ENCODE results near the gene UBE2L5.
"Not testable (repeated sequence)": the region's sequence is repeated elsewhere in the genome, so short reads cannot be mapped to it uniquely, and the experiment has no call there.

UBE2L5 gene

GRCh38 chr13:30437177-30437576, 14.9 kb downstream of the UBE2L5 start:
- H3K4me1 ChIP-seq (ENCODE audit: control insufficient read depth in 5 of 5, insufficient read depth in 5 of 5, low read length in 5 of 5) = peaks cover 0 to 8% (median 4%) of the 10 kb centered on the region in 5 donors
- H3K4me3 ChIP-seq (ENCODE audit: low read depth in 1 of 5, low read length in 5 of 5) = no peak overlapping the region
- peaks cover 0 to under 1% (median 0%) of the 10 kb centered on the region in 5 donors for H3K9me3 ChIP-seq (ENCODE audit: control insufficient read depth in 5 of 5, low read length in 5 of 5)
- no peak overlapping the region for H3K27ac ChIP-seq (ENCODE audit: low read depth, low read length)
- H3K9ac ChIP-seq (ENCODE audit: low read length in 5 of 5) = no peak overlapping the region
- H3K36me3 ChIP-seq (ENCODE audit: control insufficient read depth in 5 of 5, insufficient read depth in 5 of 5, low read length in 5 of 5) = no peaks in the 10 kb centered on the region
- no peaks in the 10 kb centered on the region for H3K27me3 ChIP-seq (ENCODE audit: control insufficient read depth in 5 of 5, insufficient read depth in 4 of 5, low read length in 5 of 5)

GRCh38 chr13:30438286-30438685, 16.0 kb downstream of the UBE2L5 start:
- no peak overlapping the region for H3K9ac ChIP-seq (ENCODE audit: low read length in 5 of 5)
- no peaks in the 10 kb centered on the region for H3K36me3 ChIP-seq (ENCODE audit: control insufficient read depth in 5 of 5, insufficient read depth in 5 of 5, low read length in 5 of 5)
- no peak overlapping the region for H3K4me3 ChIP-seq (ENCODE audit: low read depth in 1 of 5, low read length in 5 of 5)
- H3K4me1 ChIP-seq (ENCODE audit: control insufficient read depth in 5 of 5, insufficient read depth in 5 of 5, low read length in 5 of 5) = peaks cover 0 to 8% (median 4%) of the 10 kb centered on the region in 5 donors
- H3K9me3 ChIP-seq (ENCODE audit: control insufficient read depth in 5 of 5, low read length in 5 of 5) = peaks cover 0 to 2% (median 0%) of the 10 kb centered on the region in 5 donors
- H3K27me3 ChIP-seq (ENCODE audit: control insufficient read depth in 5 of 5, insufficient read depth in 4 of 5, low read length in 5 of 5) = no peaks in the 10 kb centered on the region
- H3K27ac ChIP-seq (ENCODE audit: low read depth, low read length) = no peak overlapping the region

GRCh38 chr13:30440910-30441703, 18.8 kb downstream of the UBE2L5 start:
- Histone ChIP-seq H3K27ac (ENCODE audit: low read depth, low read length) (no peak overlapping the region), H3K36me3 (ENCODE audit: control insufficient read depth in 5 of 5, insufficient read depth in 5 of 5, low read length in 5 of 5) (no peaks in the 10 kb centered on the region), H3K4me1 (ENCODE audit: control insufficient read depth in 5 of 5, insufficient read depth in 5 of 5, low read length in 5 of 5) (peaks cover 6 to 15% (median 11%) of the 10 kb centered on the region in 5 donors), H3K27me3 (ENCODE audit: control insufficient read depth in 5 of 5, insufficient read depth in 4 of 5, low read length in 5 of 5) (no peaks in the 10 kb centered on the region), H3K9me3 (ENCODE audit: control insufficient read depth in 5 of 5, low read length in 5 of 5) (peaks cover 0 to 2% (median 0%) of the 10 kb centered on the region in 5 donors), H3K4me3 (ENCODE audit: low read depth in 1 of 5, low read length in 5 of 5) (no peak overlapping the region), H3K9ac (ENCODE audit: low read length in 5 of 5) (no peak overlapping the region)

GRCh38 chr13:30442926-30443325, 20.6 kb downstream of the UBE2L5 start:
- no peaks in the 10 kb centered on the region for H3K36me3 ChIP-seq (ENCODE audit: control insufficient read depth in 5 of 5, insufficient read depth in 5 of 5, low read length in 5 of 5)
- H3K9ac ChIP-seq (ENCODE audit: low read length in 5 of 5) = no peak overlapping the region
- peaks cover 7 to 16% (median 15%) of the 10 kb centered on the region in 5 donors for H3K4me1 ChIP-seq (ENCODE audit: control insufficient read depth in 5 of 5, insufficient read depth in 5 of 5, low read length in 5 of 5)
- no peak overlapping the region for H3K27ac ChIP-seq (ENCODE audit: low read depth, low read length)
- no peaks in the 10 kb centered on the region for H3K27me3 ChIP-seq (ENCODE audit: control insufficient read depth in 5 of 5, insufficient read depth in 4 of 5, low read length in 5 of 5)
- H3K9me3 ChIP-seq (ENCODE audit: control insufficient read depth in 5 of 5, low read length in 5 of 5) = peaks cover 0 to 2% (median 0%) of the 10 kb centered on the region in 5 donors
- H3K4me3 ChIP-seq (ENCODE audit: low read depth in 1 of 5, low read length in 5 of 5) = no peak overlapping the region

GRCh38 chr13:30443491-30443890, 21.2 kb downstream of the UBE2L5 start:
- peaks cover 7 to 16% (median 15%) of the 10 kb centered on the region in 5 donors for H3K4me1 ChIP-seq (ENCODE audit: control insufficient read depth in 5 of 5, insufficient read depth in 5 of 5, low read length in 5 of 5)
- H3K36me3 ChIP-seq (ENCODE audit: control insufficient read depth in 5 of 5, insufficient read depth in 5 of 5, low read length in 5 of 5); H3K27me3 ChIP-seq (ENCODE audit: control insufficient read depth in 5 of 5, insufficient read depth in 4 of 5, low read length in 5 of 5); H3K9ac ChIP-seq (ENCODE audit: low read length in 5 of 5); H3K27ac ChIP-seq (ENCODE audit: low read depth, low read length); H3K9me3 ChIP-seq (ENCODE audit: control insufficient read depth in 5 of 5, low read length in 5 of 5); H3K4me3 ChIP-seq (ENCODE audit: low read depth in 1 of 5, low read length in 5 of 5): not testable (repeated sequence)

GRCh38 chr13:30443957-30444404, 21.7 kb downstream of the UBE2L5 start:
- H3K36me3 ChIP-seq (ENCODE audit: control insufficient read depth in 5 of 5, insufficient read depth in 5 of 5, low read length in 5 of 5) = no peaks in the 10 kb centered on the region
- H3K4me1 ChIP-seq (ENCODE audit: control insufficient read depth in 5 of 5, insufficient read depth in 5 of 5, low read length in 5 of 5) = peaks cover 7 to 16% (median 15%) of the 10 kb centered on the region in 5 donors
- H3K9me3 ChIP-seq (ENCODE audit: control insufficient read depth in 5 of 5, low read length in 5 of 5) = peaks cover 0 to 2% (median 0%) of the 10 kb centered on the region in 5 donors
- no peak overlapping the region for H3K4me3 ChIP-seq (ENCODE audit: low read depth in 1 of 5, low read length in 5 of 5)
- no peak overlapping the region for H3K27ac ChIP-seq (ENCODE audit: low read depth, low read length)
- no peaks in the 10 kb centered on the region for H3K27me3 ChIP-seq (ENCODE audit: control insufficient read depth in 5 of 5, insufficient read depth in 4 of 5, low read length in 5 of 5)
- no peak overlapping the region for H3K9ac ChIP-seq (ENCODE audit: low read length in 5 of 5)

- Histone ChIP-seq H3K36me3 (ENCODE audit: control insufficient read depth in 5 of 5, insufficient read depth in 5 of 5, low read length in 5 of 5) (no peaks in the 10 kb centered on the region), H3K4me3 (ENCODE audit: low read depth in 1 of 5, low read length in 5 of 5) (peak overlapping the region; percentile 61 to 74 (median 70)), H3K27me3 (ENCODE audit: control insufficient read depth in 5 of 5, insufficient read depth in 4 of 5, low read length in 5 of 5) (no peaks in the 10 kb centered on the region), H3K27ac (ENCODE audit: low read depth, low read length) (peak overlapping the region; percentile 63), H3K9ac (ENCODE audit: low read length in 5 of 5) (peak overlapping the region in 2 of 5 donors; percentile 18 to 68), H3K4me1 (ENCODE audit: control insufficient read depth in 5 of 5, insufficient read depth in 5 of 5, low read length in 5 of 5) (peaks cover 7 to 16% (median 15%) of the 10 kb centered on the region in 5 donors), H3K9me3 (ENCODE audit: control insufficient read depth in 5 of 5, low read length in 5 of 5) (peaks cover 0 to 2% (median 0%) of the 10 kb centered on the region in 5 donors)
These were observed 23.8 kb downstream of the UBE2L5 start for GRCh38 chr13:30446126-30446500.

GRCh38 chr13:30448441-30448840, 26.1 kb downstream of the UBE2L5 start:
- Histone ChIP-seq H3K9ac (ENCODE audit: low read length in 5 of 5) (no peak overlapping the region), H3K4me3 (ENCODE audit: low read depth in 1 of 5, low read length in 5 of 5) (no peak overlapping the region), H3K36me3 (ENCODE audit: control insufficient read depth in 5 of 5, insufficient read depth in 5 of 5, low read length in 5 of 5) (no peaks in the 10 kb centered on the region), H3K27me3 (ENCODE audit: control insufficient read depth in 5 of 5, insufficient read depth in 4 of 5, low read length in 5 of 5) (no peaks in the 10 kb centered on the region), H3K9me3 (ENCODE audit: control insufficient read depth in 5 of 5, low read length in 5 of 5) (no peaks in the 10 kb centered on the region), H3K27ac (ENCODE audit: low read depth, low read length) (no peak overlapping the region), H3K4me1 (ENCODE audit: control insufficient read depth in 5 of 5, insufficient read depth in 5 of 5, low read length in 5 of 5) (peaks cover 7 to 16% (median 15%) of the 10 kb centered on the region in 5 donors)

GRCh38 chr13:30450066-30450465, 27.8 kb downstream of the UBE2L5 start:
- Histone ChIP-seq H3K9me3 (ENCODE audit: control insufficient read depth in 5 of 5, low read length in 5 of 5) (no peaks in the 10 kb centered on the region), H3K36me3 (ENCODE audit: control insufficient read depth in 5 of 5, insufficient read depth in 5 of 5, low read length in 5 of 5) (no peaks in the 10 kb centered on the region), H3K9ac (ENCODE audit: low read length in 5 of 5) (no peak overlapping the region), H3K27ac (ENCODE audit: low read depth, low read length) (no peak overlapping the region), H3K4me1 (ENCODE audit: control insufficient read depth in 5 of 5, insufficient read depth in 5 of 5, low read length in 5 of 5) (peaks cover 7 to 15% (median 14%) of the 10 kb centered on the region in 5 donors), H3K4me3 (ENCODE audit: low read depth in 1 of 5, low read length in 5 of 5) (no peak overlapping the region), H3K27me3 (ENCODE audit: control insufficient read depth in 5 of 5, insufficient read depth in 4 of 5, low read length in 5 of 5) (no peaks in the 10 kb centered on the region)

- H3K4me1 ChIP-seq (ENCODE audit: control insufficient read depth in 5 of 5, insufficient read depth in 5 of 5, low read length in 5 of 5); H3K36me3 ChIP-seq (ENCODE audit: control insufficient read depth in 5 of 5, insufficient read depth in 5 of 5, low read length in 5 of 5); H3K4me3 ChIP-seq (ENCODE audit: low read depth in 1 of 5, low read length in 5 of 5); H3K9me3 ChIP-seq (ENCODE audit: control insufficient read depth in 5 of 5, low read length in 5 of 5); H3K27ac ChIP-seq (ENCODE audit: low read depth, low read length); H3K9ac ChIP-seq (ENCODE audit: low read length in 5 of 5); H3K27me3 ChIP-seq (ENCODE audit: control insufficient read depth in 5 of 5, insufficient read depth in 4 of 5, low read length in 5 of 5): not testable (repeated sequence)
These were observed 29.2 kb downstream of the UBE2L5 start for GRCh38 chr13:30451476-30451875.
